22Rv1 (cell line): ENCODE data around the gene TECPR1.

Source experiments
- CTCF ChIP-seq: fragments of 450-650 bp; IDR thresholded peaks from 2 replicates; pipeline ENCODE4 v1.5.1; 2017; ENCODE audit warnings: mild to moderate bottlenecking
- ZFX ChIP-seq: fragments of 450-650 bp; IDR thresholded peaks from 2 replicates; pipeline ENCODE4 v1.6.1; 2017; ENCODE audit warnings: antibody characterized with exemption, borderline replicate concordance

DNA sequence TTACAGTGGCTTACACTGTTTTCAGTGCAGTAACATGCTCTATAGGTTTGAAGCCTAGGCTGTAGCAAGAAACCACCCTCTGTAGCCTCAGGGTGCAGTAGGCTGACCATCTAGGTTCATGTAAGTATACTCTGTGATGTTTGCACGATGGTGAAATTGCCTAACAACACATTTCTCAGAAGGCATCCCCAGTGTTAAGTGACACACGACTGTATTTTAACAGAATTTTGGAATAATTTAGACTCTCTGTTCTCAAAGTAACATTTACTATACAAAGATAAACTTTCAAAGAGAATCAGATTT, 85.4 kb downstream of the TECPR1 start:
- TF ChIP-seq CTCF, result no peak
- no peak for TF ChIP-seq ZFX
